Adipose tissue (tissue), 3 donors: Measurements from ENCODE around the gene GRIK3. TPM values are rescaled to one million over a fixed set of nuclear protein-coding genes. Genes with fewer than 3 reads are reported as not detected.

ENCODE experiments used
- H3K27ac ChIP-seq: one replicate; pipeline ENCODE4 v1.5.1; 2013; ENCODE audit warnings: low read depth, low read length
- WGBS, 3 donors: extraction: QIAGEN DNeasy Blood & Tissue Kit; methylation state at CpG; one replicate each; pipeline ENCODE4 v1.1.7; 2013; 5-methylcytosine and 5-hydroxymethylcytosine counted together
- polyA plus RNA-seq, 3 donors: library from polyadenylated mRNA; stranded (reverse); fragments of 200-250 nt; gene quantifications; one replicate each; pipeline ENCODE4 v1.2.3, GENCODE V29; 2013
- donor health status: healthy with polysubstance abuse.
- donor health status: Bipolar disorder and iron deficiency.
- donor health status: healthy.

The GRIK3 gene
- polyA plus RNA-seq, 3 donors: 0.10 to 0.22 (median 0.12) TPM

- WGBS, 3 donors: 38 to 46% (median 38%) methylated on average over 12 of the region's 12 CpGs
- no peak overlapping the region for H3K27ac ChIP-seq
Measured at GRCh38 chr1:37028981-37029617, 5.2 kb downstream of the GRIK3 start.

GRCh38 chr1:37021502-37021901 is 12.8 kb downstream of the GRIK3 start:
- WGBS, 3 donors: 88 to 98% (median 92%) methylated on average over 2 of the region's 2 CpGs

GRCh38 chr1:37020653-37021277 is 13.6 kb downstream of the GRIK3 start:
- H3K27ac ChIP-seq: no peak overlapping the region
- WGBS, 3 donors: 10 to 12% (median 11%) methylated on average over 8 of the region's 8 CpGs

More at GRCh38 chr1:37021502-37021901, 12.8 kb downstream of the GRIK3 start:
- H3K27ac ChIP-seq: no peak overlapping the region

- no peak overlapping the region for H3K27ac ChIP-seq
Measured at GRCh38 chr1:37018510-37018909, 15.8 kb downstream of the GRIK3 start.

- 43 to 54% (median 52%) methylated on average over 4 of the region's 4 CpGs for WGBS, 3 donors
- no peak overlapping the region for H3K27ac ChIP-seq
Measured at GRCh38 chr1:37017720-37018119, 16.6 kb downstream of the GRIK3 start.

GRCh38 chr1:37016121-37016520 is 18.2 kb downstream of the GRIK3 start:
- no peak overlapping the region for H3K27ac ChIP-seq

GRCh38 chr1:37015713-37016112 is 18.6 kb downstream of the GRIK3 start:
- H3K27ac ChIP-seq: no peak overlapping the region
- WGBS, 3 donors: 72 to 77% (median 75%) methylated on average over 7 of the region's 7 CpGs

GRCh38 chr1:37012226-37012625 is 22.1 kb downstream of the GRIK3 start:
- 47 to 55% (median 49%) methylated on average over 6 of the region's 6 CpGs for WGBS, 3 donors
- no peak overlapping the region for H3K27ac ChIP-seq

- WGBS, 3 donors: 55 to 65% (median 58%) methylated on average over 4 of the region's 4 CpGs
- H3K27ac ChIP-seq: no peak overlapping the region
Measured at GRCh38 chr1:37010011-37010410, 24.3 kb downstream of the GRIK3 start.

- 35 to 54% (median 36%) methylated on average over 5 of the region's 5 CpGs for WGBS, 3 donors
- H3K27ac ChIP-seq: no peak overlapping the region
Measured at GRCh38 chr1:37009521-37009920, 24.8 kb downstream of the GRIK3 start.

GRCh38 chr1:37006132-37006868 is 28.0 kb downstream of the GRIK3 start:
- WGBS, 3 donors: 52 to 66% (median 64%) methylated on average over 11 of the region's 11 CpGs
- H3K27ac ChIP-seq: no peak overlapping the region

- no peak overlapping the region for H3K27ac ChIP-seq
- WGBS, 3 donors: 83 to 90% (median 87%) methylated on average over 3 of the region's 3 CpGs
Measured at GRCh38 chr1:37002898-37003297, 31.4 kb downstream of the GRIK3 start.

- WGBS, 3 donors: 26 to 37% (median 29%) methylated on average over 2 of the region's 2 CpGs
- H3K27ac ChIP-seq: no peak overlapping the region
Measured at GRCh38 chr1:37001703-37002102, 32.6 kb downstream of the GRIK3 start.

- no peak overlapping the region for H3K27ac ChIP-seq
- WGBS, 3 donors: 91 to 92% (median 92%) methylated on average over 7 of the region's 7 CpGs
Measured at GRCh38 chr1:36996106-36996505, 38.2 kb downstream of the GRIK3 start.

GRCh38 chr1:36994868-36995267 is 39.4 kb downstream of the GRIK3 start:
- H3K27ac ChIP-seq: no peak overlapping the region
- 46 to 63% (median 58%) methylated on average over 8 of the region's 8 CpGs for WGBS, 3 donors

GRCh38 chr1:36994294-36994693 is 40.0 kb downstream of the GRIK3 start:
- WGBS, 3 donors: 55 to 98% (median 84%) methylated on average over 2 of the region's 2 CpGs
- no peak overlapping the region for H3K27ac ChIP-seq

GRCh38 chr1:36992139-36992943 is 42.0 kb downstream of the GRIK3 start:
- WGBS, 3 donors: 77 to 80% (median 78%) methylated on average over 8 of the region's 8 CpGs
- H3K27ac ChIP-seq: no peak overlapping the region

GRCh38 chr1:36991551-36991950 is 42.8 kb downstream of the GRIK3 start:
- no peak overlapping the region for H3K27ac ChIP-seq
- WGBS, 3 donors: 56 to 72% (median 69%) methylated on average over 4 of the region's 4 CpGs

- no peak overlapping the region for H3K27ac ChIP-seq
- 73 to 87% (median 76%) methylated on average over 3 of the region's 3 CpGs for WGBS, 3 donors
Measured at GRCh38 chr1:36990928-36991327, 43.4 kb downstream of the GRIK3 start.
